ENCODE data around the gene RSPO1.

DNA sequence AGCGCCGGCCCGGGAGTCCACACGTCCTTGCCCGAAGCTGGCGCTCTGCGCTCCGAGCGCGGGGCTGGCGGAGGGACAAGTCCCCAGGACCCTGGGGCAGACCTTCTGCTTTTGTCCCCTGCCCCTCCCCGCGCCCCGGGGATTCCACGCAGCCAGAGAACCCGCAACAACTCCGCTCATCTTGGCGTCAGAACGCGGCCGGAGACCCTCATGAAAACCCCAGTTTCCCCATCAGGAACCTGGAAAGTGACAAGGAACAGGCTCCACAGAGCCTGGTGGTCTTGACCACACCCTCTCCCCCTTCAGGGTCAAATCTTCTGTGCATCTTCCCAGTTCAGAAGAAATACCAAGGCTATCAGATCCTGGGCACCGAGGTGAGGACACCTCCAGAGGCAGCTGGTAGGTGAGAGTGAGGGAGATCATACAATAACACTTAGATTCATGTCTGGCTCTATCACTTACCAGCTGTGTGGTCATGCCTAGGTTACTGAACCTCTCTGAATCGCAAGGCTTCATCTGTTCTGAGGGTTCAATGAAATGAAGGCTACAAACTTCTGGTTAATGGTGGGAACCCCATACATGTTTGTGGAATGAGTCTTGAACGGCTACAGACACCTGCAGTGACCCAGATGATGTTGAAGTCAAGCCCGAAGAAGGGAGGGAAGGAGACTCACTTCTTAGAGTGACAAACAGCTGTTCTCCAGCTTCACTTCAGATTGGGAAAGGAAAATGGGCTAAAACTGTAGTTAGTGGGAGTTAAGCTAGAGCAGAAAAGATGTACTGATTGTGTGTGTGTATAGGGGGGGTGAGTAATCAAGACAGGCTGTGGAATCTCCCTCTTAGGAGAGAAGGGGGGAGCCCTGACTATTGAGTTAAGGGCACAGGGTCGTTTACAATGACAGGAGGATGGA lies 555 bp upstream of the RSPO1 start:
- TF ChIP-seq BHLHE40 (IDR thresholded peaks at IDR 0.05; ENCODE audit: low read depth, low read length), result no peak
- TF ChIP-seq, protein P1, sequence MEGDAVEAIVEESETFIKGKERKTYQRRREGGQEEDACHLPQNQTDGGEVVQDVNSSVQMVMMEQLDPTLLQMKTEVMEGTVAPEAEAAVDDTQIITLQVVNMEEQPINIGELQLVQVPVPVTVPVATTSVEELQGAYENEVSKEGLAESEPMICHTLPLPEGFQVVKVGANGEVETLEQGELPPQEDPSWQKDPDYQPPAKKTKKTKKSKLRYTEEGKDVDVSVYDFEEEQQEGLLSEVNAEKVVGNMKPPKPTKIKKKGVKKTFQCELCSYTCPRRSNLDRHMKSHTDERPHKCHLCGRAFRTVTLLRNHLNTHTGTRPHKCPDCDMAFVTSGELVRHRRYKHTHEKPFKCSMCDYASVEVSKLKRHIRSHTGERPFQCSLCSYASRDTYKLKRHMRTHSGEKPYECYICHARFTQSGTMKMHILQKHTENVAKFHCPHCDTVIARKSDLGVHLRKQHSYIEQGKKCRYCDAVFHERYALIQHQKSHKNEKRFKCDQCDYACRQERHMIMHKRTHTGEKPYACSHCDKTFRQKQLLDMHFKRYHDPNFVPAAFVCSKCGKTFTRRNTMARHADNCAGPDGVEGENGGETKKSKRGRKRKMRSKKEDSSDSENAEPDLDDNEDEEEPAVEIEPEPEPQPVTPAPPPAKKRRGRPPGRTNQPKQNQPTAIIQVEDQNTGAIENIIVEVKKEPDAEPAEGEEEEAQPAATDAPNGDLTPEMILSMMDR (conservative IDR thresholded peaks at IDR 0.05; ENCODE audit: low read depth, low read length), result no peak
- no peak for TF ChIP-seq MXI1 (IDR thresholded peaks at IDR 0.05; ENCODE audit: borderline replicate concordance, low read depth, low read length)
- TF ChIP-seq RCOR1 (IDR thresholded peaks at IDR 0.05; ENCODE audit: insufficient replicate concordance, low read length), result no peak
- TF ChIP-seq NFE2L2 (IDR thresholded peaks at IDR 0.05; ENCODE audit: low read depth, low read length), result no peak
- no peak for TF ChIP-seq RFX5 (IDR thresholded peaks at IDR 0.05; ENCODE audit: low read depth, low read length)

Measured in IMR-90 (cell line).